Vagina (tissue), 2 donors: ENCODE measurements around the gene DAB2. TPM values are rescaled to one million over a fixed set of nuclear protein-coding genes. Genes with fewer than 3 reads are reported as not detected.

Experiments used
- DNase-seq, 2 donors: peaks; one replicate each; pipeline ENCODE4 v3.0.0-alpha.2; 2017; ENCODE audit errors: extremely low spot score in 2 of 2
- H3K27ac ChIP-seq: fragments of 200-600 bp; sonication (generic); one replicate; pipeline ENCODE4 v1.5.1; 2019
- H3K27me3 ChIP-seq: fragments of 200-600 bp; sonication (generic); one replicate; pipeline ENCODE4 v1.5.1; 2019
- H3K36me3 ChIP-seq, 2 donors: fragments of 200-600 bp; sonication (generic); one replicate each; pipeline ENCODE4 v1.5.1; 2017 to 2019
- H3K4me1 ChIP-seq: fragments of 200-600 bp; sonication (generic); one replicate; pipeline ENCODE4 v1.5.1; 2019
- H3K4me3 ChIP-seq, 2 donors: fragments of 200-600 bp; sonication (generic); 1 replicate in 1 of 2; 2 replicates in 1 of 2; pipeline ENCODE4 v1.5.1; 2016 to 2019
- H3K9me3 ChIP-seq: fragments of 200-600 bp; sonication (generic); one replicate; pipeline ENCODE4 v1.5.1; 2019
- CTCF ChIP-seq, 3 experiments: fragments of 450-650 bp in 2 of 3; fragments of 200-600 bp in 1 of 3; sonication (generic) in 1 of 3; IDR thresholded peaks; one replicate each; pipeline ENCODE4 v1.5.1; 2017 to 2019; ENCODE audit warnings: antibody characterized with exemption in 3 of 3, mild to moderate bottlenecking in 2 of 3, moderate library complexity in 2 of 3
- POLR2A ChIP-seq, 2 donors: fragments of 450-650 bp; IDR thresholded peaks; one replicate each; pipeline ENCODE4 v1.6.1; 2017; ENCODE audit warnings: antibody characterized with exemption in 2 of 2, mild to moderate bottlenecking in 2 of 2, moderate library complexity in 2 of 2
- POLR2AphosphoS5 ChIP-seq, 2 donors: sonication (generic); formaldehyde crosslinking; IDR thresholded peaks; one replicate each; pipeline ENCODE4 v1.9.0; 2017; ENCODE audit warnings: antibody characterized with exemption in 2 of 2, mild to moderate bottlenecking in 2 of 2, low read depth in 1 of 2; ENCODE audit not compliant: insufficient read depth in 1 of 2
- intact Hi-C: fragments of 100-400 bp; cut with DNase I; formaldehyde crosslinking; loops from one replicate; pipeline ENCODE4 v1.15.1; 2023
- total RNA-seq: library from RNA; depleted of rRNA; stranded (reverse); fragments of >200 nt; gene quantifications from one replicate; pipeline ENCODE4 v1.2.3, GENCODE V29; 2016

DAB2 gene
- total RNA-seq, 1 donor from 2014 or later: 60.4 TPM

- Histone ChIP-seq H3K27ac (no peak overlapping the region), H3K4me1 (peaks cover 9% of the 10 kb centered on the region), H3K27me3 (no peaks in the 10 kb centered on the region), H3K36me3 (no peaks in the 10 kb centered on the region), H3K9me3 (no peaks in the 10 kb centered on the region), H3K4me3 (no peak overlapping the region)
- intact Hi-C loops: no loop called here
- TF ChIP-seq POLR2A (IDR thresholded peaks at IDR 0.05) (no peak), CTCF (IDR thresholded peaks at IDR 0.05) (no peak), POLR2AphosphoS5 (IDR thresholded peaks at IDR 0.05; ENCODE audit: insufficient read depth in 1 of 2, low read depth in 1 of 2) (no peak)
- no peak for DNase-seq
Measured at GRCh38 chr5:39439582-39440162, 14.9 kb upstream of the DAB2 start.

- H3K4me1 ChIP-seq: peaks cover 9% of the 10 kb centered on the region
- DNase-seq: no peak
- intact Hi-C loops: no loop called here
Measured at GRCh38 chr5:39437467-39437866, 12.7 kb upstream of the DAB2 start.

GRCh38 chr5:39433848-39434247 is 9.1 kb upstream of the DAB2 start:
- Histone ChIP-seq H3K27ac (no peak overlapping the region), H3K27me3 (no peaks in the 10 kb centered on the region), H3K9me3 (no peaks in the 10 kb centered on the region), H3K4me3 (no peak overlapping the region), H3K36me3 (no peaks in the 10 kb centered on the region), H3K4me1 (no peaks in the 10 kb centered on the region)
- DNase-seq: no peak
- intact Hi-C loops: no loop called here
- TF ChIP-seq CTCF (IDR thresholded peaks at IDR 0.05): no peak
- TF ChIP-seq POLR2A (IDR thresholded peaks at IDR 0.05): no peak
- TF ChIP-seq POLR2AphosphoS5 (IDR thresholded peaks at IDR 0.05; ENCODE audit: insufficient read depth in 1 of 2, low read depth in 1 of 2): no peak

More at GRCh38 chr5:39437467-39437866, 12.7 kb upstream of the DAB2 start:
- Histone ChIP-seq H3K4me3 (no peak overlapping the region), H3K27ac (no peak overlapping the region), H3K27me3 (no peaks in the 10 kb centered on the region), H3K9me3 (no peaks in the 10 kb centered on the region), H3K36me3 (no peaks in the 10 kb centered on the region)
- TF ChIP-seq CTCF (IDR thresholded peaks at IDR 0.05): no peak
- no peak for TF ChIP-seq POLR2AphosphoS5 (IDR thresholded peaks at IDR 0.05; ENCODE audit: insufficient read depth in 1 of 2, low read depth in 1 of 2)
- TF ChIP-seq POLR2A (IDR thresholded peaks at IDR 0.05): no peak

GRCh38 chr5:39432696-39433530 is 8.1 kb upstream of the DAB2 start:
- H3K27me3 ChIP-seq: no peaks in the 10 kb centered on the region
- no peaks in the 10 kb centered on the region for H3K9me3 ChIP-seq
- no peaks in the 10 kb centered on the region for H3K36me3 ChIP-seq
- TF ChIP-seq CTCF (IDR thresholded peaks at IDR 0.05) (no peak), POLR2AphosphoS5 (IDR thresholded peaks at IDR 0.05; ENCODE audit: insufficient read depth in 1 of 2, low read depth in 1 of 2) (no peak), POLR2A (IDR thresholded peaks at IDR 0.05) (no peak)
- no peak for DNase-seq
- intact Hi-C loops: no loop called here
- no peak overlapping the region for H3K27ac ChIP-seq
- no peak overlapping the region for H3K4me3 ChIP-seq
- H3K4me1 ChIP-seq: no peaks in the 10 kb centered on the region

- intact Hi-C loops: no loop called here
Measured at GRCh38 chr5:39430461-39430860, 5.7 kb upstream of the DAB2 start.

More at GRCh38 chr5:39430461-39430860, 5.7 kb upstream of the DAB2 start:
- no peak for DNase-seq
- Histone ChIP-seq H3K27ac (no peak overlapping the region), H3K4me1 (peaks cover 7% of the 10 kb centered on the region), H3K4me3 (no peak overlapping the region), H3K36me3 (no peaks in the 10 kb centered on the region), H3K27me3 (no peaks in the 10 kb centered on the region), H3K9me3 (no peaks in the 10 kb centered on the region)
- TF ChIP-seq POLR2A (IDR thresholded peaks at IDR 0.05) (no peak), CTCF (IDR thresholded peaks at IDR 0.05) (no peak), POLR2AphosphoS5 (IDR thresholded peaks at IDR 0.05; ENCODE audit: insufficient read depth in 1 of 2, low read depth in 1 of 2) (no peak)
